Lower leg skin (tissue), 4 donors: Measurements from ENCODE around the gene LAMA4. TPM values are rescaled to one million over a fixed set of nuclear protein-coding genes. Genes with fewer than 3 reads are reported as not detected.

Source experiments
- DNase-seq, 2 donors: peaks; one replicate each; pipeline ENCODE4 v3.0.0-alpha.2; 2019; ENCODE audit warnings: low spot score in 2 of 2
- H3K4me3 ChIP-seq: fragments of 200-600 bp; sonication (generic); 2 replicates; pipeline ENCODE4 v1.5.1; 2017; ENCODE audit warnings: mild to moderate bottlenecking, low read depth; ENCODE audit not compliant: poor library complexity, severe bottlenecking
- CTCF ChIP-seq, 3 donors: fragments of 450-650 bp; IDR thresholded peaks; one replicate each; pipeline ENCODE4 v1.5.1; 2016; ENCODE audit warnings: antibody characterized with exemption in 3 of 3, mild to moderate bottlenecking in 3 of 3, moderate library complexity in 2 of 3
- POLR2A ChIP-seq, 2 donors: fragments of 450-650 bp; IDR thresholded peaks; one replicate each; pipeline ENCODE4 v1.6.1; 2016 to 2017; ENCODE audit warnings: antibody characterized with exemption in 2 of 2, mild to moderate bottlenecking in 1 of 2, moderate library complexity in 1 of 2
- WGBS, 2 donors: methylation state at CpG; one replicate each; pipeline ENCODE4 v1.1.5; 2018; 5-methylcytosine and 5-hydroxymethylcytosine counted together
- intact Hi-C: fragments of 100-400 bp; cut with DNase I; formaldehyde crosslinking; loops from one replicate; pipeline ENCODE4 v1.15.0; 2023; ENCODE audit warnings: low total_unique reads
- total RNA-seq, 4 donors: library from RNA; depleted of rRNA; stranded (reverse); fragments of >200 nt; gene quantifications; one replicate each; pipeline ENCODE4 v1.1.0, GENCODE V29; 2016

Gene LAMA4
- total RNA-seq, 4 donors from 2014 or later, result 11.0 to 18.7 (median 17.4) TPM

DNA sequence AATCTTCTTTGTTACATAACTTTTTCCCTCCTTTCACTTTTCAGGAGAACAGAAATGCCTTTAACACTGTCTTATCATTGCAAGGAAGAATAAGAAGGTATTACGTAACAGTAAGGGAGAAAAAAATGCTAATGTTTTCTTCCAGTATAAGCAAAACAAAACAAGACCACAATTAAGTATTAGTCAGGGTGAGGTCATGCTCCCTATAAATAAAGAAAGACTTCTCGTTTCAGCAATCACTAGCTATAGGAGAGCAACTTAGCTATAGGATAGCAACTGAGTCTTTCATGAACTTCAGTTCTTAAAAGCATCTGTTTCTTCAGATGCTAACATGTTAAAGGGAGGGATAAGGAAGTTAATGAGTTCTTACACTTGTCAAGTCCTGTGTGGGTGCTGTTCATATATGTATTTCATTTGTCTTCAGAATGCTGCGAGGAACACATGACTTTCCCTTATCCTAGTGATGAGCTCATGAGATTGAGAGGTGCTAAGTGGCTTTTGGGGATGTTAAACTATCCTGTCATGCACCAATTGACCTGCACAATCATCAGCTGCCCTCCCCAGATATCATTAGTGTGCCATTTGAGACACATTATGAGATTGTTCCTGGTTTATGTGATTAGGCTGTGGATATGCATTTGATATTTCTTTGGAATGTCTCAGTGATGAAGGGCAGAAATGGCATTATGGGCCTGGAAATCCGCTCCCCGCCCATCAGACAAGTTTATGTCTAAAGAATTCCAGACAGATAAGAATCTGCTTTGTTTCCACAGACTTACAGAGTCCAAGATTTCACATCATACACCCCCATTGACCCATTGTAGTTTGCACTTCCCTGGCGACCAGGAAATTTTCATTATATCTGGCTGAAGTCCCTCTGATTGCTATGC, 37.5 kb downstream of the LAMA4 start:
- intact Hi-C loops, result no loop called here
- 55% methylated on average over 6 of the region's 6 CpGs for WGBS, 2 donors
- no peak overlapping the region for H3K4me3 ChIP-seq
- TF ChIP-seq POLR2A (IDR thresholded peaks at IDR 0.05) (no peak), CTCF (IDR thresholded peaks at IDR 0.05) (no peak)
- DNase-seq, result no peak

- no peak overlapping the region for H3K4me3 ChIP-seq
- TF ChIP-seq POLR2A (IDR thresholded peaks at IDR 0.05) (no peak), CTCF (IDR thresholded peaks at IDR 0.05) (no peak)
- WGBS, 2 donors, result 75 to 82% methylated on average over 7 of the region's 7 CpGs
- no peak for DNase-seq
- intact Hi-C loops, result no loop called here
Observed at GRCh38 chr6:112215488-112216284, 38.7 kb downstream of the LAMA4 start.

GRCh38 chr6:112214739-112215269, 39.6 kb downstream of the LAMA4 start:
- no peak for DNase-seq
- WGBS, 2 donors, result 68 to 74% methylated on average over 2 of the region's 2 CpGs
- TF ChIP-seq CTCF (IDR thresholded peaks at IDR 0.05) (no peak), POLR2A (IDR thresholded peaks at IDR 0.05) (no peak)
- intact Hi-C loops, result no loop called here
- H3K4me3 ChIP-seq, result no peak overlapping the region

DNA sequence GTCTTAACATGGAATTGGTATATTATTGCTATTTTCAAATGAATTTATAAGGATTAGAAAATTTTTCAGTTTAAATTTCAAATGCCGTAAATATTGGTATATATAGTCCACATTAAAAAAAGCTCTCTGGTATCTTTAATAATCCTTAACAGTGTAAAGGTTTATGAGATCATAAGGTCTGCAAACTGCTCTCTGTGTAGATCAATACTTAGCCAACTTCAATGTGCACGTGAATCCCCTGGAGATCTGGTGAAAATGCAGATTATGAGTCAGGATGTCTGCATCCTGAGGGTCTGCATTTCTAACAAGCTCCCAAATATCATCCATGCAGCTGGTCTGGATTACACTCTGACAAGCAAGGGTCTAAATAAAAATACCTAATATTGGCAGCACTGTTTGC, 43.5 kb downstream of the LAMA4 start:
- DNase-seq, result no peak
- TF ChIP-seq POLR2A (IDR thresholded peaks at IDR 0.05), result no peak
- no peak for TF ChIP-seq CTCF (IDR thresholded peaks at IDR 0.05)
- WGBS, 2 donors, result 91 to 96% methylated on average over 2 of the region's 2 CpGs
- intact Hi-C loops, result no loop called here
- H3K4me3 ChIP-seq, result no peak overlapping the region

GRCh38 chr6:112209131-112209530, 45.2 kb downstream of the LAMA4 start:
- 83 to 89% methylated on average over 2 of the region's 2 CpGs for WGBS, 2 donors

More at GRCh38 chr6:112209131-112209530, 45.2 kb downstream of the LAMA4 start:
- H3K4me3 ChIP-seq, result no peak overlapping the region
- intact Hi-C loops, result no loop called here
- TF ChIP-seq CTCF (IDR thresholded peaks at IDR 0.05) (no peak), POLR2A (IDR thresholded peaks at IDR 0.05) (no peak)
- DNase-seq, result no peak
